ENCODE data around the gene TFF2. TPM values are rescaled to one million over a fixed set of nuclear protein-coding genes. Genes with fewer than 3 reads are reported as not detected.

Gene TFF2
- total RNA-seq, 1 experiment from 2014 or later = 1.2 TPM

GRCh38 chr21:42302076-42302650 lies 48.6 kb downstream of the TFF2 start:
- no peak for DNase-seq
- intact Hi-C loops (cut with micrococcal nuclease; ENCODE audit: unreplicated experiment) = no loop called here
- Mint-ChIP-seq H3K36me3 (ENCODE audit: insufficient read depth, unreplicated experiment) (no peaks in the 10 kb centered on the region), H3K27ac (ENCODE audit: unreplicated experiment) (no peak overlapping the region), H3K27me3 (ENCODE audit: insufficient read depth, unreplicated experiment) (peaks cover 3% of the 10 kb centered on the region), H3K4me3 (ENCODE audit: unreplicated experiment) (no peak overlapping the region), H3K9me3 (ENCODE audit: unreplicated experiment) (no peaks in the 10 kb centered on the region), H3K4me1 (ENCODE audit: low read depth, unreplicated experiment) (no peaks in the 10 kb centered on the region)
- CTCF ChIA-PET = no interaction called here
- POLR2A ChIA-PET = no interaction called here
- Histone ChIP-seq H3K4me1 (no peaks in the 10 kb centered on the region), H3K27me3 (replicated peaks; ENCODE audit: control insufficient read depth, insufficient read depth, low read length) (no peaks in the 10 kb centered on the region), H3K9me3 (no peaks in the 10 kb centered on the region), H3K36me3 (ENCODE audit: control insufficient read depth, insufficient read depth, low read length) (no peaks in the 10 kb centered on the region), H3K4me3 (ENCODE audit: low read depth, low read length) (no peak overlapping the region)
- BruUV-seq (replicated peaks) = no TSS peak
- TF ChIP-seq, protein P1, sequence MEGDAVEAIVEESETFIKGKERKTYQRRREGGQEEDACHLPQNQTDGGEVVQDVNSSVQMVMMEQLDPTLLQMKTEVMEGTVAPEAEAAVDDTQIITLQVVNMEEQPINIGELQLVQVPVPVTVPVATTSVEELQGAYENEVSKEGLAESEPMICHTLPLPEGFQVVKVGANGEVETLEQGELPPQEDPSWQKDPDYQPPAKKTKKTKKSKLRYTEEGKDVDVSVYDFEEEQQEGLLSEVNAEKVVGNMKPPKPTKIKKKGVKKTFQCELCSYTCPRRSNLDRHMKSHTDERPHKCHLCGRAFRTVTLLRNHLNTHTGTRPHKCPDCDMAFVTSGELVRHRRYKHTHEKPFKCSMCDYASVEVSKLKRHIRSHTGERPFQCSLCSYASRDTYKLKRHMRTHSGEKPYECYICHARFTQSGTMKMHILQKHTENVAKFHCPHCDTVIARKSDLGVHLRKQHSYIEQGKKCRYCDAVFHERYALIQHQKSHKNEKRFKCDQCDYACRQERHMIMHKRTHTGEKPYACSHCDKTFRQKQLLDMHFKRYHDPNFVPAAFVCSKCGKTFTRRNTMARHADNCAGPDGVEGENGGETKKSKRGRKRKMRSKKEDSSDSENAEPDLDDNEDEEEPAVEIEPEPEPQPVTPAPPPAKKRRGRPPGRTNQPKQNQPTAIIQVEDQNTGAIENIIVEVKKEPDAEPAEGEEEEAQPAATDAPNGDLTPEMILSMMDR (IDR thresholded peaks at IDR 0.05; ENCODE audit: insufficient read depth in 1 of 2, low read depth in 1 of 2, low read length in 1 of 2, severe bottlenecking in 1 of 2, unreplicated experiment in 1 of 2) = no peak

- H3K27me3 ChIP-seq (replicated peaks; ENCODE audit: control insufficient read depth, insufficient read depth, low read length) = no peaks in the 10 kb centered on the region
- no peaks in the 10 kb centered on the region for H3K4me1 Mint-ChIP-seq (ENCODE audit: low read depth, unreplicated experiment)
- H3K27me3 Mint-ChIP-seq (ENCODE audit: insufficient read depth, unreplicated experiment) = peaks cover under 1% of the 10 kb centered on the region
- intact Hi-C loops (cut with micrococcal nuclease; ENCODE audit: unreplicated experiment) = no loop called here
- no peak for DNase-seq
- no peak overlapping the region for H3K27ac Mint-ChIP-seq (ENCODE audit: unreplicated experiment)
- H3K9me3 Mint-ChIP-seq (ENCODE audit: unreplicated experiment) = no peaks in the 10 kb centered on the region
- CTCF ChIA-PET = no interaction called here
- H3K36me3 Mint-ChIP-seq (ENCODE audit: insufficient read depth, unreplicated experiment) = no peaks in the 10 kb centered on the region
- no peak overlapping the region for H3K4me3 Mint-ChIP-seq (ENCODE audit: unreplicated experiment)
- TF ChIP-seq, protein P1 (IDR thresholded peaks at IDR 0.05; ENCODE audit: insufficient read depth in 1 of 2, low read depth in 1 of 2, low read length in 1 of 2, severe bottlenecking in 1 of 2, unreplicated experiment in 1 of 2) = no peak
- no peaks in the 10 kb centered on the region for H3K9me3 ChIP-seq
- H3K4me3 ChIP-seq (ENCODE audit: low read depth, low read length) = no peak overlapping the region
- no peaks in the 10 kb centered on the region for H3K4me1 ChIP-seq
- no peaks in the 10 kb centered on the region for H3K36me3 ChIP-seq (ENCODE audit: control insufficient read depth, insufficient read depth, low read length)
- POLR2A ChIA-PET = no interaction called here
- BruUV-seq (replicated peaks) = no TSS peak
These were observed 49.3 kb downstream of the TFF2 start for GRCh38 chr21:42301371-42302075.

DNA sequence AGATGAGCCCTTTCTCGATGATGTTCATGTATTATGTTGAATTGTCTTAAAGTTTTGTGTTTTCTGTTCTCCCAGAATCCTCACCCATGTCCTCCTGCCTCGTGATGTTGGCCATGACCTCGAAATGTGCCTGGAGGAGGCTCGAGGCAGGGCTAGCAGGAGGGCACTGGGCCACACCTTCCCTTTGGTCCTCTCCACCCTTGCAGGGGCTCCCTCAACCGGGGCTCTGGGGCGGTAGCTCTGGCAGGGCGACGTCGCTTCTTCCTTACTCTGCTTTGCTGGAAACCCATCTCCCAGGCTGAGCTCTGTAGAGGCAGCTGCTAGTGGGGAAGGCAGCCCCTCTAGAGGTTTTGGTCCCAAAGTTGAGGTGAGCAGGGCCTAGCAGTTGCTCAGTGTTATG lies 49.8 kb downstream of the TFF2 start:
- H3K27me3 Mint-ChIP-seq (ENCODE audit: insufficient read depth, unreplicated experiment) = no peaks in the 10 kb centered on the region
- Histone ChIP-seq H3K4me3 (ENCODE audit: low read depth, low read length) (no peak overlapping the region), H3K36me3 (ENCODE audit: control insufficient read depth, insufficient read depth, low read length) (no peaks in the 10 kb centered on the region), H3K27me3 (replicated peaks; ENCODE audit: control insufficient read depth, insufficient read depth, low read length) (no peaks in the 10 kb centered on the region), H3K4me1 (no peaks in the 10 kb centered on the region), H3K9me3 (no peaks in the 10 kb centered on the region)
- no peak overlapping the region for H3K4me3 Mint-ChIP-seq (ENCODE audit: unreplicated experiment)
- TF ChIP-seq, protein P1 (IDR thresholded peaks at IDR 0.05; ENCODE audit: insufficient read depth in 1 of 2, low read depth in 1 of 2, low read length in 1 of 2, severe bottlenecking in 1 of 2, unreplicated experiment in 1 of 2) = no peak
- POLR2A ChIA-PET = no interaction called here
- no peaks in the 10 kb centered on the region for H3K9me3 Mint-ChIP-seq (ENCODE audit: unreplicated experiment)
- BruUV-seq (replicated peaks) = no TSS peak
- DNase-seq = no peak
- no peaks in the 10 kb centered on the region for H3K36me3 Mint-ChIP-seq (ENCODE audit: insufficient read depth, unreplicated experiment)
- intact Hi-C loops (cut with micrococcal nuclease; ENCODE audit: unreplicated experiment) = no loop called here
- no peaks in the 10 kb centered on the region for H3K4me1 Mint-ChIP-seq (ENCODE audit: low read depth, unreplicated experiment)
- CTCF ChIA-PET = no interaction called here
- H3K27ac Mint-ChIP-seq (ENCODE audit: unreplicated experiment) = no peak overlapping the region

Measured in Caco-2 (cell line).